D721Med (cell line): ENCODE measurements around the gene ERBB4.
A peak's percentile ranks its signal among the peaks of the same experiment; 100 is the strongest.

Experiments
- DNase-seq: peaks from one replicate; pipeline ENCODE4 v3.0.0; 2011; ENCODE audit warnings: low spot score; ENCODE audit not compliant: insufficient read length
- FAIRE-seq: peaks from 2 replicates; lab custom pipeline; 2011; peaks lifted over from hg19 to GRCh38; lab: Jason Lieb, UNC
- TF ChIP-seq, protein P1 (sequence below): IDR thresholded peaks from 2 replicates; pipeline ENCODE4 v1.5.1; 2012; ENCODE audit warnings: mild to moderate bottlenecking, control low read depth; ENCODE audit not compliant: insufficient read depth; ENCODE audit errors: missing control alignments

The ERBB4 gene

DNA sequence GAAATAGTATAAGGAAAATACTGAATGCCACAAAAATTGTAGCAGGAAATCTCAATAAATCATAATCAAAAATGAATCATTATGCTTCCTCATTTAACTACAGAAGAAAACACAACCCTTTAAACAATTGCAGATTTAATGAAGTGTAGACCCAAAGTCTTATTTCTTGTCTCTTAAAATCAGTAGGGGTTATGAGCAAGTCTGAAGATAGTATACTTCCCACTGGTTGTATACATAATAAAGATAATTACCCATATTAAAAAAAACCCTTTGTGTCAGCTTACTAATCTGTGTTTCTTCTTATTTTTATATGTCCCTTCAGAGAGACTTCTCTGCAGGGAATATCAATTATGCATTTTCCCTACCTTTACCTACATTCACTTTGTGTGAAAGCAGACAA lies 504.7 kb downstream of the ERBB4 start:
- FAIRE-seq (no peak), DNase-seq (no peak)
- TF ChIP-seq, protein P1, sequence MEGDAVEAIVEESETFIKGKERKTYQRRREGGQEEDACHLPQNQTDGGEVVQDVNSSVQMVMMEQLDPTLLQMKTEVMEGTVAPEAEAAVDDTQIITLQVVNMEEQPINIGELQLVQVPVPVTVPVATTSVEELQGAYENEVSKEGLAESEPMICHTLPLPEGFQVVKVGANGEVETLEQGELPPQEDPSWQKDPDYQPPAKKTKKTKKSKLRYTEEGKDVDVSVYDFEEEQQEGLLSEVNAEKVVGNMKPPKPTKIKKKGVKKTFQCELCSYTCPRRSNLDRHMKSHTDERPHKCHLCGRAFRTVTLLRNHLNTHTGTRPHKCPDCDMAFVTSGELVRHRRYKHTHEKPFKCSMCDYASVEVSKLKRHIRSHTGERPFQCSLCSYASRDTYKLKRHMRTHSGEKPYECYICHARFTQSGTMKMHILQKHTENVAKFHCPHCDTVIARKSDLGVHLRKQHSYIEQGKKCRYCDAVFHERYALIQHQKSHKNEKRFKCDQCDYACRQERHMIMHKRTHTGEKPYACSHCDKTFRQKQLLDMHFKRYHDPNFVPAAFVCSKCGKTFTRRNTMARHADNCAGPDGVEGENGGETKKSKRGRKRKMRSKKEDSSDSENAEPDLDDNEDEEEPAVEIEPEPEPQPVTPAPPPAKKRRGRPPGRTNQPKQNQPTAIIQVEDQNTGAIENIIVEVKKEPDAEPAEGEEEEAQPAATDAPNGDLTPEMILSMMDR: no peak

DNA sequence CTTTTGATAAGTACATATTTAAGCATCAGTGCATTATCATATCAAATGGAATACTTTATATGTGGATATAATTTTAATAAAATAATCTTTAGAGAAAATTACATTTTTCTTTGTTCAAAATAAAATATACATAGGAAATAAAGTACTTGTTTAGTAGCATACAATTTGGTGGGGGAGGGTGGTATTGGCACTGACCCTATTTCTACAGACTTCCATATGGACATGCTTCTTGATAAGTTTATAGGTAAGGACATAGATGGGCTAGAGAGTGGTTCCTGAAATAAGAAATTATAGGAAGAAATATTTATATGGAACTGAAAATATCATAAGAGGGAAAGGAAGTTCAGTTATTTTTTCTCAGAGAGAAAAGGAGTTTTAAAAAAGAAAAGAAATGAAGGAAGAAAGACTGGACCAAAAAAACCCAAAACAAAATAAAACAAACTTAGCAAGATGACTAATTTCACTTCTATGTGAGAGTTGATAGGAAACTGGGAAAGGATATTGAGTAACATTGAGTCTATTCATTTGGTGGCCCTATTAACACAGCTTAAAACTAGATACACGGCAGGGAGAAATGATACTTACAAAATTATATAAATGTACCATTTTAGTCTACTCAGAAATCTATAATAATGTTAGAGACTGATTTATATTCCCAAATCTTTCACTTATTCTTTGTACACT lies 505.9 kb downstream of the ERBB4 start:
- DNase-seq: no peak
- TF ChIP-seq, protein P1: no peak

DNA sequence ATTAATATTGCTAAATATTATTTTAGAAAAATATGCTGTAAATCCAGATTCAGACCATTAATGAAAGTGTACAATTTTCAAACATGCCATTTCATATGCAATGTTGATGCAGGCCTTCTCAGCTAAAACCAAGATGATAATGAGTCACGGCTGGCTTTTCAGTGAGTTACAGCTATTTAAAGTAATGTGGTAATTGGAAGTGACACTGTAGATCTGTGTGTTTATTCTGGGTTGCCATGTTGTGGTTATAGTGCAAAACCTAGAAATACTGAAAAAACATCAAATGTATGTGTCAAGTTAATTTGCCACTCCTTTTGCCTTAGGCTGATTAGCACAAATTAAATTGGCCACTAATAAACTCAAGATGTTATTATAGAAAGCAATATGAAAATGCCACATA lies 506.6 kb downstream of the ERBB4 start:
- TF ChIP-seq, protein P1: no peak
- DNase-seq (no peak), FAIRE-seq (peak; percentile 29)

More for the DNA sequence above, 505.9 kb downstream of the ERBB4 start:
- no peak for FAIRE-seq

DNA sequence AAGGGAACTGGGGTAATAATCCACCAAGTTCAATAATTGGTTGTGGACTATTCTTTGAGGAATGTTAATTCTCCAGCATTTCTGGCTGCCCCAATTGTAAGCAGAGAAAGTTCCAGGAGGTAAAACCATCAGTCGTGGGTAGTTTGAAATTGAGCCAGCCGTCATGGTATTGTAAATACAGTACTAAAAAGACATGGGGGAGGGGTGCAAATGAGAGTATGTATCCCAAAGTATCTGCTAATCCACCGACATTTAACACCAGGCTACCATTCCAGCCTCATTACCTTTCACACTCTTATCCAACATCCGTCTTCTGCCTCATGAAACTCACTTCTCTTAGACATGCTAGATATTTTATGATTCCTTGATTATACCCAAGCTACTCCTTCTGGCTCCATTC lies 507.9 kb downstream of the ERBB4 start:
- TF ChIP-seq, protein P1: no peak
- DNase-seq: no peak
- no peak for FAIRE-seq

DNA sequence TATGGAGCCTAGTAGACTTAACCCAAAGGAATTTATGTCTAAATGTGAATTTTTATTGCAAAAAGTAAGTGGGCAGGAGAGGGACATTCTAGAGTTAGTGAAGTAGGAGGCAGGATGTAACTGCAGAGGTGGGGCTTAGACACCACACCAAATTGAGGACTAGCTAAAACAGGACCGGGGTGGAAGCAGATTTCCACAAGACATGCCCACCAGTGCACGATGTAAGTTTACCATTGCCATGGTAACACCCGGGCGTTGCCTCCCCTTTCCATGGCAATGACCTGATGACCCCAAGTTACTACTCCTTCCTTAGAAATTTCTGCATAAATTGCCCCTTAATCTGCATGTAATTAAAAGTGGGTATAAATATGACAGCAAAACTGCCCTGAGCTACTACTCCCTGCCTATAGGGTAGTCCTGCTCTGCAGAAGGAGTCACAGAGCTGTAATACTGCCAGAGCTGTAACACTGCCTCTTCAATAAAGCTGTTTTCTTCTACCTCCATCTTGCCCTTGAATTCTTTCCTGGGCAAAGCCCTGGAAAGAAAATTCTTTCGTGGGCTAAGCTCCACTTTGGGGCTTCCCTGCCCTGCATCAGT lies 509.7 kb downstream of the ERBB4 start:
- FAIRE-seq (no peak), DNase-seq (no peak)
- TF ChIP-seq, protein P1: no peak

DNA sequence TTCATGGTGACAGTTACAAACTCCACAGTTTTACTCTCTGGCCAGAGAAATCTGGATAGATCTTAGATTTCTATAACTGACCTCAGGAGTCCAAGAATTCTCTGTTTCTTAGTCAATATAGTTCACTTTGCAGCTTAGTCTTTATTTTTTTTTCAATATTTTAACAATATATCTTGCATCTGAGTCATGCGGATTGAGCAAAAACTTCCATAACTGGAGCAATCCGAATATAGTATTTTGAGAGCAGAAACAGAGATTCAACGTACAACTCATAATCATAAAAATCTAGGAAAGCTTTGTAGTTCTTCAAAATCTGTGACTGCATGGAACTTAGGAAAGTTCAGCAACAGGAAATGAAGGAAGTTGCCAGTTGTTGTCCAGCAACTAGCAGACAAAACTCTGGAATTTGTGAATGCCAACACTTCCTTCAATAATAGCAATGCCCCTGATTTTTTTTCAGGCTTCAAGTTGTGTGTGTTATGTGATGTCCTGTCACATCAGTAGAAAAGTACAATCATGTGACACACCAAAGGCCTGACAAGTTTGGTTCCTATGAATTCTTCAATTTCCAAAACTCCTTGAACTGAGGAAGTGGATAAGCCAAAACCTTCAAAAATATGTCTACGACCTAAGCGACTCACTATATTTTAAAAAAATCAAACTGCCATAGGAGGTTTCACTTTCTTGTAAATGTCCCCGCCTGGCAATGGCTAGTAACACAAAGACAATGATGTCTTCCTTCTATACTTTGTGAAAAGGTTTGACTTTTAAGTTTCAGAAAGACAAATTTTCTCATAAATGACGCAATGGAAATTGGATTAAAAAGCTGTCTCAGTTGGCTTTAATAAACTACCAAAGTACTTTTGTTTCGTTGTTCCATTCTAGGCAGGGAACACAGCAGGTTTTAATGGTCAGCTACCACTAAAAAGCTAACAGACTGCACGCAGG lies 510.6 kb downstream of the ERBB4 start:
- DNase-seq: no peak
- TF ChIP-seq, protein P1: no peak
- no peak for FAIRE-seq
